ENCODE data around the gene THOC6. TPM values are rescaled to one million over a fixed set of nuclear protein-coding genes. Genes with fewer than 3 reads are reported as not detected.

Gene THOC6
- total and polyA plus RNA-seq, 9 of the 15 experiments (the other 6 are each of a cell fraction or from before 2014, with no cell fraction given), result 2.5 to 65.4 (median 42.3) TPM

- peak; percentile 71 for TF ChIP-seq THAP12 (CRISPR knock-in tag; IDR thresholded peaks at IDR 0.05)
- no peak for TF ChIP-seq POLR3G (IDR thresholded peaks at IDR 0.05; ENCODE audit: extremely low read depth, insufficient read length, insufficient replicate concordance)
- peak; percentile 82; the same call in 1 of the 2 replicates for TF ChIP-seq ZNF395 (CRISPR knock-in tag; IDR thresholded peaks at IDR 0.05)
- TF ChIP-seq HDGF (IDR thresholded peaks at IDR 0.05), result peak; percentile 80; the same call in 1 of the 2 replicates
- no peak for TF ChIP-seq ZBTB34 (CRISPR knock-in tag; IDR thresholded peaks at IDR 0.05)
- peak; percentile 95 for TF ChIP-seq ZFX (CRISPR knock-in tag; IDR thresholded peaks at IDR 0.05)
- TF ChIP-seq SMAD1 (IDR thresholded peaks at IDR 0.05; ENCODE audit: low read depth, low read length, partially characterized antibody), result peak; percentile 79
- no peak for TF ChIP-seq MYBL2 (IDR thresholded peaks at IDR 0.05; ENCODE audit: low read depth)
- no peak for TF ChIP-seq MYBL2 (CRISPR knock-in tag; IDR thresholded peaks at IDR 0.05; ENCODE audit: borderline replicate concordance)
- peak; percentile 33 to 51; a peak in 2 of 4 replicates for TF ChIP-seq SIN3A (IDR thresholded peaks at IDR 0.05; ENCODE audit: borderline replicate concordance in 2 of 2, control insufficient read depth in 1 of 2, low read depth in 2 of 2, low read length in 2 of 2)
- no peak for TF ChIP-seq CHAMP1 (IDR thresholded peaks at IDR 0.05)
- TF ChIP-seq ZNF143 (CRISPR knock-in tag; IDR thresholded peaks at IDR 0.05), result peak; percentile 99
- peak; percentile 96 for TF ChIP-seq POLR2G (IDR thresholded peaks at IDR 0.05; ENCODE audit: low read depth, low read length)
Measured at GRCh38 chr16:3023669-3024478, at the start of gene THOC6, which contains the start of gene HCFC1R1 (continued).

Measured in K562 (cell line).